ENCODE data around the gene GCLM.
A peak's percentile ranks its signal among the peaks of the same experiment; 100 is the strongest.
"Not testable (repeated sequence)": the region's sequence is repeated elsewhere in the genome, so short reads cannot be mapped to it uniquely, and the experiment has no call there.

The GCLM gene

DNA sequence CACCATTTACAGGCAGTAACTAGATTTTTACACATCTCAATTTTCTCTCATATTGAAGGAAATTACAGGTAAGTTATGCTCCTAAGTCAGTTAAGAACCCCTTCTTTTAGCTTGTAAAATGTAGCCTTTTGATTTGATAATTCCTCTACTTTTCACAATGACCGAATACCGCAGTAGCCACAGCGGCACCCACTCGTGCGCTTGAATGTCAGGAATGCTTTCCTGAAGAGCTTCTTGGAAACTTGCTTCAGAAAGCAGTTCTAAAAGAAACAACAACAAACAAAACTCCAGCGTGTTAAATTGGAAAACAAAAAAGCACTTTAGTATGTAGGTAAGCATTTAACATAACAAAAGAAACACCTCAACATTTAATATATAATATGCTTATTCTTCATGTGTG is 20.3 kb downstream of the GCLM start:
- DNase-seq (ENCODE audit: low read depth) = no peak

DNA sequence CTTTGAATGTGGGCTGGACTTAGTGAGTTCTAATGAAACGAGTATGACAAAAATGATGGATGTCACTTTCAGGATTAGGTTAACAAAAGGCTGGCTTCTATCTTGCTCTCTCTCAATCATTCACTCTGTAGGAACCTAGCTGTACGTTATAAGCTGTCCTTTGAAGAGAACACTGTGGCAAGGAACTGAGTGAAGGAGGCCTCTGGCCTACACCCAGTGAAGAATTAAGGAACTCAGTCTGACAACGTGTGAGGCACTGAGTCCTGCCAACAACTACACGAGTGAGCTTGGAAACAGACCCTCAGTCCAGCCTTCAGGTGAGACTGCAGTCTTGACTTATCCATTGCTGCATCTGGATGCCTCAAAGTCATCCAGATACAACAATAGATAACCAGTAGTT is 27.0 kb downstream of the GCLM start:
- no peak for DNase-seq (ENCODE audit: low read depth)

DNA sequence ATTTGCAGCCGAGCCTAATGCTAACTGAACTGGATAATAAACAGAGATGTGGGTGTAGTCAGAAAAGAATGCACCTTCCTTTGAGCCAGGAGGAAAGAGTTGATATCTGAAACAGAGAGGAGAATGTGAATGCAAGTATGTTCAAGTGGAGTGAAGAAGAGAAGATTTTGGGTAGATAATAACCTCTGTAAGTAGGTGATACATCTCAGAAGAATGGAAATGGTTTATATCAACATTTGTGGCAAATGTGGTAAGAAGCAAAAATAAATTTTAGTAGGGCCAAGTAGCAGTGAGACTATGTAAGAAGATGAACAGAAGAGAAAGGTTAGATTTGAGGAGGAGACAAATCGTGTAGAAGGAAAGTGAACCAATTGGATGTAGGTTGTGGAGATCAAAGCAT is 28.5 kb downstream of the GCLM start:
- no peak for DNase-seq (ENCODE audit: low read depth)

DNA sequence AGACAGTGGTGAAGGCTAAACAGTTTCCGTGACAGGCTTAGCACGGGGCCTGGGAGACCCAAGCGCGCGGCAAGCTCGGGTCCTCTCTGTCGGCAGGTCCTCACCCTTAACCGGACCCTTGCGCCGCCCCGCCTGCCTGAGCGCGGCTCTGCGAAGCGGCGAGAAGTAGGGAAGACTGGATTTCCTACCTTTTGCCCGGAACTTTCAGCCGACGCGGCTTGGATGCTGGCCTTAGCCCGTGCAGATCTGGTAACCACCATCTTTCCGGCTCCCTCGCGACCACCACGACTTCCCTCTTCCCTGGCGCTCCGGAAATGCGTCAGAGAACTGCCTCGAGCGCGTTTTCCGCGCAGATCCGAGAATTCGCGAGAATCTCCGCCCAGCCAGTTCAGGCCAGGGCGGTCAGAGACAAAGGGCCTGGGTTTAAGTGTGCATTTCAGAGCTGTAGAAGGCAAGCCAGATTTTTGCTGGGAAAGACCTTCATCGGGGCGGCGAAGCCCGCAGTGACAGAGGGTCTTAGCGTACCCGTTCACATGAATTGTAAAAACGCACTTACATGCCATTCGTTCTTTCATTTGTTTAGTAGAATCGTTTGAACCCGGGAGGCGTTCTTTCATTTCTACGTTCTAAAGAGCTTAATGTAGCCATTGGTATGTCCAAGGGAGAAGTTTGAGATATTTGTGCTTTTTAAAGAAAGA is 30.2 kb downstream of the GCLM start, which contains the start of gene DNTTIP2:
Gene DNTTIP2, minus strand, starts transcription at position 318 of the 698 bp plus-strand sequence. Its CDS starts 58 bp downstream, at position 260.
- peak; percentile 74 for DNase-seq (ENCODE audit: low read depth)

DNA sequence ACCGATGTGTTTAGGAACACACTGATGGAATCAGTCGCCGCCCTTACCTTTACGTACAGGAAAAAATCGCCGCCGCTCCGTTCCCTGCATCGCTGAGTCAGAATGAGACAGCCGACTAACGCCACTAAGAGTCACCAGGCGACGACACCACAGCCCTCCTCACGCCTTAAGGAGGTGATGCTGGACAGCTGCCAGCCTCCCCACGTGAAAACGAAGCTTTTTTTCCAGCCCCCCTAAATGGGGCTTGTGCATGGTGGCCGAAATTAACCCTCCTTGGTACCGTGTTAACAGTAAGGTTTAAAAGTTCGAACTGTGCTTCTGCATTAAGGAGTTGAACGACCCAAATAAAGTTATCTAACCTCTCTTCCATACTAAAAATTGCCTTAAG is 30.7 kb downstream of the GCLM start:
- no peak for DNase-seq (ENCODE audit: low read depth)

DNA sequence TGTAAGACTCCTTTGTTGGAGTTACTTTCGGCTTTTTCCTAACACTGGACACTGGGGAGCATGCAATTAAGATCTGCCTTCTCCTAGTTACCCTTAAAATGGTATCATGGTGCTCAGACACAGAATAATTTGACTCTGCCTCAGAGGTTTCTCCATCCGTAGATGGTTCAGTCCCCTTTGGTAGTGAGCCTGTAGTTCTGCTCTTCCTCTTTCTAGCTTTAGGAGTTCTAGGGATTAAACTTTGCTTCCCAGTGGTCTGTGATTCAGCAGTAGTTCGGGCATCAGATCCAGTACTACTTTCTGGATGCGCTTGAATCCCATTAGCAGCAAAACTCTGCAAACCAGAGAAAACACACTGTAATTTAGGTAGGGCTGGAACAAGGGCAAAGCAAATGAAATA is 31.7 kb downstream of the GCLM start:
- DNase-seq (ENCODE audit: low read depth) = no peak

DNA sequence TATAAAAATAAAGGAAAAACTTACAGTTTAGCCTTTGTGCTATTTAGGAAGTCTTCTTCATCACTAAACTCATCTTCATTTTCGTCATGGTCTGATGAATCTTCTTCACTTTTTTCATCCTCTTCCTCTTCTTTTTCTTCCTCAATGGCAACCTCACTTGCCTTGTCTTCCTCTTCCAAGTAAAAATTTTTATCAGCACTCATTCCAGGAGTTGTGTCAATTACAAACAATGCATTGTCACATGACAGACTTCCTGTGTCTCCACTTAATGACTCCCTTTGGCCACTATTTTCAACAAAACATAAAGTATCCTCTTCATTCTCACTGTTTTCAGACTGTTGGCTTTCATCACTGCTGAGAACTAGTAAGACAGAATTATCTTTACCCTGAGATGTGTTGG is 33.0 kb downstream of the GCLM start:
- no peak for DNase-seq (ENCODE audit: low read depth)

DNA sequence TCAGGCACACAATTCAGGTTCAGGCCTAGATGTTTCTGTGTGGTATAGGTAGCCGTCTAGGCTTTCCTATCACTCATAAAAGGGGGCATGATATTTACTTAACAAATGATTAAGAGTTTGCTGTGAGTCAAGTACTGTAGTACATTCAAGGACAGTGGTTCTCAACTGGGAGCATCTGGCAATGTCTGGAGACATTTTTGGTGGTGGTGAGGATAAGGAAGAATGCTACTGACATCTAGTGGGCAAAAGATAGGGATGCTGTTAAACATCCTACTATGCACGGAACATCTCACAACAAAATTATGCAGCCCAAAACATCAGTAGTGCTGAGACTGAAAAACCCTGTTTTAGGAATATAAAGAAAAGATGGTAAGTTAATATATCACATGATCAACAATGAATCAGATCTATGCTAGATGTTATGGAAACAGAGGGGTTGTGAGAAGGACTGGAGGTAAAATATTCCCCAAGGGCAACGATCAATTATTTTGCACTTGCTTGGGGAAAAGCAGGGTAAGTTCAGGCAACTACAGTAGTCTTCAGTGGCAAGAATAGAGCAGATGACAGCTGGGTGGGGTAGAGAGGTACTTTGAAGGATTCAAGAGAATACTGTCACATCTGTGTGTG is 35.1 kb downstream of the GCLM start:
- peak; percentile 24 for DNase-seq (ENCODE audit: low read depth)

DNA sequence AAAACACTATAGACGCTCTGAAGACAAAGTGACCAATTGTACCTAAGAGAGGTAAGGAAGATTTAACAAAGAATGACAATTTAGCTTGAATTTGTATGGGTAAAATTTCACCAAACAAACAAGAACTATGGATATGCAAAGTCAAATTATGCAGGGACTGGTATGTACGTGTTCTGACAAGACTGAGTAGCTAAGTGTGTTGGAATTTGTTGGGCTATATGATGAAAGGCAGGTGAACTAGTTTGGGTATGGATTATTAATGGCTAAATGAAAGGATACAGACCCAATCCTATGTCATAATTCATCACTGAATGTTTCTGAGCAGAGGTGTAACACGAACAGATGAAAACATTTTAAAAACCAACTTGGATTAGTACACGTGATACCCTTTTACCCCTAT is 37.9 kb downstream of the GCLM start:
- no peak for DNase-seq (ENCODE audit: low read depth)

DNA sequence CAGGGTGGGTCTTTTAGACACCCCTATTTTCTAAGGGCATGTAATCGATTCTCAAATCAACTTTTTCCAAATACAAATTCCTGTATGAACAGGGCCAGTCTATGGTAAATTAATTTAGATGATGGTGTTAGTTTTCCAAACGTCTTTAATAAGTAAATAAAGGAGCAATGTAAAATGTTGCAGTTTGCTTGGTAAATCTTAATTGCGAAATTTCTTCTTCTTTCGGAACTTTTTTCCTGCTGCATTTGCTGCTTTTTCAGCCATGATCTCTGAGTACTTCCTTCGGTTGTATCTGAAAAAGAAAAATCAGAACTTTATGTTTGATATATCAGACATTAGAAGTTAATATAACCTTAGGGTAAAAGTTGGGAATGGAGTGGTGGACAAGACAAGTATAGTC is 39.6 kb downstream of the GCLM start:
- DNase-seq (ENCODE audit: low read depth) = no peak

DNA sequence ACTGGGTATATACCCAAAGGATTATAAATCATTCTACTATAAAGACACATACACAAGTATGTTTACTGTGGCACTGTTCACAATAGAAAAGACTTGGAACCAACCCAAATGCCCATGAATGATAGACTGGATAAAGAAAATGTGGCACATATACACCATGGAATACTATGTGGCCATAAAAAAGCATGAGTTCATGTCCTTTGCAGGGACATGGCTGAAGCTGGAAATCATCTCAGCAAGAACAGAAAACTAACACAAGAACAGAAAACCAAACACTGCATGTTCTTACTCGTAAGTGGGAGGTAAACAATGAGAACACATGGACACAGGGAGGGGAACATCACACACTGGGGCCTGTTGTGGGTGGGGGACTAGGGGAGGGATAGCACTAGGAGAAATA is 40.7 kb downstream of the GCLM start:
- not testable (repeated sequence) for DNase-seq (ENCODE audit: low read depth)

DNA sequence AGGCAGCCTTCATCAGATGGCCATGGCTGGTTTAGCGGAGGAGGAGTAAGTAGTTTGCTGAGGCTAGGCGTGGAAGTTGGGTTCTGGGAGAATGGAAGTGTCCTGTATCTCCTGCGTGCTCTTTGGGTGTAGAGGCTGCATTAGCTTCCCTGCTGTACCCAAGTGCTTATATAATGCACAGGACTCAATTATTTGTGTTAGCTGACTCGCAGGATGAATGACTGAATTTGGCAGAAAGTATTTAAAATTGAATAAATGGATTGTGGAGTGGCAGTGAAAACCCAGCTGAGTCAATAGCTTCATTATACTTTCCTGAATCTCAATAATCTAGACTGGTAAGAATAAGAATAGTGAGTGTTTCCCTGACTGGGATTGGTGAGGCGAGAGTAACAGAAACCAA is 44.0 kb downstream of the GCLM start:
- no peak for DNase-seq (ENCODE audit: low read depth)

DNA sequence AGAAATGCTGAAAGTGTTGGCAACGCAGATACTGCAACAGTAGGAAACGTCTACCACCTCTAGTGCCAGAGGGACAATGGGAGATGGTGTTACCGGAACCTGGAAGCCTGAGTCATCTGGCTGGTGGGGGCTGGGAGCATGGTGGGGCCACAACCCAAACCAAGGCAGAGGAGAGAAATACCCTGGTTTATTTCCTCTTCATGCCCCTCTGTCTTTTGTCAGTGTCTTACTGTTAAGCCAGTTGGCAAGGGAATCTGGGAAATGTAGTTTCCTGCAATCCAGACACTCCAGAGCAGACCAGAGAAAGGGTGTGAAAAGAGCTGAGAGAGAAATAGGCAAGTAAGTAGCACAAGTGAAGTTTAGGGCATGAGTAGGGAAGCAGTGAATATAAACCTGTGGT is 45.1 kb downstream of the GCLM start:
- DNase-seq (ENCODE audit: low read depth) = no peak

DNA sequence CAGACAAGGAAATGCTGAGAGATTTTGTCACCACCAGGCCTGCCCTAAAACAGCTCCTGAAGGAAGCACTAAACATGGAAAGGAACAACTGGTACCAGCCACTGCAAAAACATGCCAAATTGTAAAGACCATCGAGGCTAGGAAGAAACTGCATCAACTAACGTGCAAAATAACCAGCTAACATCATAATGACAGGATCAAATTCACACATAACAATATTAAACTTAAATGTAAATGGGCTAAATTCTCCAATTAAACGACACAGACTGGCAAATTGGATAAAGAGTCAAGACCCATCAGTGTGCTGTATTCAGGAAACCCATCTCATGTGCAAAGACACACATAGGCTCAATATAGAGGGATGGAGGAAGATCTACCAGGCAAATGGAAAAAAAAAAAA is 51.6 kb downstream of the GCLM start:
- DNase-seq (ENCODE audit: low read depth) = not testable (repeated sequence)

DNA sequence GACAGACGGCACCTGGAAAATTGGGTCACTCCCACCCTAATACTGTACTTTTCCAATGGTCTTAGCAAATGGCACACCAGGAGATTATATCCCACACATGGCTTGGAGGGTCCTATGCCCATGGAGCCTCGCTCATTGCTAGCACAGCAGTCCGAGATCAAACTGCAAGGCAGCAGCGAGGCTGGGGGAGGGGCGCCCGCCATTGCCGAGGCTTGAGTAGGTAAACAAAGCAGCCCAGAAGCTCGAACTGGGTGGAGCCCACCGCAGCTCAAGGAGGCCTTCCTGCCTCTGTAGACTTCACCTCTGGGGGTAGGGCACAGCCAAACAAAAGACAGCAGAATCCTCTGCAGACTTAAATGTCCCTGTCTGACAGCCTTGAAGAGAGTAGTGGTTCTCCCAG is 53.2 kb downstream of the GCLM start:
- DNase-seq (ENCODE audit: low read depth) = not testable (repeated sequence)

DNA sequence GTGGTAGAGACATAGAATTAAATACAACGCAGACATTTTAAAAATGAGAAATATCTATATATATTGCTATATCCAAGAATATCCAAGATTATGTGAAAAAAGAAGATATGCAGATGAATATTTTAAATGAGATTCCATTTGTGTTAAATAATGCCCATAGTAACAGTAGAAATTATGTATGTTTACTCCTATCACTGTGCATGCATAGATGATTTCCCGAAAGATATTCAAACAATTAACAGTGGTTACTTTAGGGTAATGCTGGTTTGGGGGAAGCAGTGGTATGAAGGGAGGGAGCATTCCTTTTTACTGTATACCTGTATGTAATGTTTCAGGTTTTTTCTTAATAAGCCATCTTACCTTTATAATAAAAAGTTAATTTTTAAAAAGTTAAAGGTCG is 55.3 kb downstream of the GCLM start:
- no peak for DNase-seq (ENCODE audit: low read depth)

DNA sequence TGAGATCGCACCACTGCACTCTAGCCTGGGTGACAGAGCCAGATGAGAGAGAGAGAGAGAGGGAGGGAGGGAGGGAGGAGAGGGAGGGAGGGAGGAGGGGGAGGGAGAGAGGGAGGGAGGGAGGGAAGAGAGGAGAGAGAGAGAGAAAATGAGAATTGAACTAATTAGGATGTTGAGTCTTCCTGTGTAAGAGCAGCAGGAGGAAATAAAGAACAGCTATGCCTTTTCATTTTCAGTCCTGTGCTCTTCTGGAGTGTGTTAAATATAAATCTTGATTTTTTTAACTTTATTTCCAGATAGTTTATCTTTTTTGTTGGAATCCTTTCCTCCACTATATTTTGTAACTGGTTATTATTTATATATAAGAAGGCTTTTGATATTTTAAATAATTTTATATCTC is 57.4 kb downstream of the GCLM start:
- no peak for DNase-seq (ENCODE audit: low read depth)

DNA sequence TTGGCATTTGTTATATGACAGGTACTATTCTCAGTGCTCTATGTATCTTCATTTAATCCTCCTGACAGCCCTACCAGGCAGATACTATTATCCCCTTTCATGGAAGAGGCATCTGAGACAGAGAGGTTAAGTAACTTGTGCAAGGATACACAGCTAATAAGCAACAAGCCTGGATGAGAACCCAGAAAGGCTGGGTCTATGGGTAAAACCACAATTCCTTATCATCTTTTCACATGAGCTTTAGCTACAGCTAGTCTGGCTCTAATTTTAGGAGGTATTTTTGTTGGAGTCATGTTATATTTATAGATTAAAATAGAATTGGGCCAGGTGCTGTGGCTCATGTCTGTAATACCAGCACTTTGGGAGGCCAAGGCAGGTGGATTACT is 57.9 kb downstream of the GCLM start:
- DNase-seq (ENCODE audit: low read depth) = no peak

DNA sequence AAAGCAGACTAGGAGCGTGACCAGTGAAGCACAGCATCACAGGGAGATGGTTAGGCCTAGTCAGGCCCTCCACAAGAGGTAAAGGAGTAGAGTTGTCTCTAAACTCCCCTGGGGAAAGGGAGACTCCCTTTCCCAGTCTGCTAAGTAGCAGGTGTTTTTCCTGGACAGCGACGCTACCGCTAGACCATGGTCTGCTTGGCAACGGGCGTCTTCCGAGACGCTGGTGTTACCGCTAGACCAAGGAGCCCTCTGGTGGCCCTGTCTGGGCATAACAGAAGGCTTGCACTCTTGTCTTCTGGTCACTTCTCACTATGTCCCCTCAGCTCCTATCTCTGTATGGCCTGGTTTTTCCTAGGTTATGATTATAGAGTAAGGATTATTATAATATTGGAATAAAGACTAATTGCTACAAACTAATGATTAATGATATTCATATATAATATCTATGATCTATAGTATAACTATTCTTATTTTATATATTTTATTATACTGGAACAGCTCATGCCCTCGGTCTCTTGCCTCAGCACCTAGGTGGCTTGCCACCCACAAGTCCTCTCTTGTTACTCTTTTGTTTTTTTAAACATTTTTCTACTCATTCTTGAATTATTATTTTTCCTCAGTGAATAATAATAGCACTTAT is 58.4 kb downstream of the GCLM start:
- peak; percentile 45 for DNase-seq (ENCODE audit: low read depth)

DNA sequence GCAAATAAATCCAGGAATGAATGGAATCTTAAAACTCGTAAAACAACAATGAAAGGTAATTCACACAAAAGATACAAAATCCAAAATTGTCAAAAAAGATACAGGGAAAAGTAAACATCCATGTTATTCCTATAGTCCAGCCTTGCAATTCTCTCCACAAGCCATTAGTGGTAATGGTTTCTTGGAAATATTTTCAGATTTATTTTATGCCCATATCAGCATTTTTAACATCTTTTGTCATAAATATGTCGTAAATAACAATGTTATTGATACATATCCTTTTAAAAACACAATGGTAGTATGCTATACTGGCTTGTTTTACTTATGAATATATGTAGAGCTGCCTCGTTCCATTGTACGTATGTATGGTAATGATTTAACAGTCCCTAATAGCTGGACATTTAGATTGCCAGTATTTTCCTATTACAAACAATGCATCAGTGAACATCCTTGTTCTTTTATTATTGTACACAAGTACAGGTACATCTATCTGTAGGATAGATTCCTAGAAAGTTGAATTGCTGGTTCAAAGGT is 60.8 kb downstream of the GCLM start:
- DNase-seq (ENCODE audit: low read depth) = no peak

DNA sequence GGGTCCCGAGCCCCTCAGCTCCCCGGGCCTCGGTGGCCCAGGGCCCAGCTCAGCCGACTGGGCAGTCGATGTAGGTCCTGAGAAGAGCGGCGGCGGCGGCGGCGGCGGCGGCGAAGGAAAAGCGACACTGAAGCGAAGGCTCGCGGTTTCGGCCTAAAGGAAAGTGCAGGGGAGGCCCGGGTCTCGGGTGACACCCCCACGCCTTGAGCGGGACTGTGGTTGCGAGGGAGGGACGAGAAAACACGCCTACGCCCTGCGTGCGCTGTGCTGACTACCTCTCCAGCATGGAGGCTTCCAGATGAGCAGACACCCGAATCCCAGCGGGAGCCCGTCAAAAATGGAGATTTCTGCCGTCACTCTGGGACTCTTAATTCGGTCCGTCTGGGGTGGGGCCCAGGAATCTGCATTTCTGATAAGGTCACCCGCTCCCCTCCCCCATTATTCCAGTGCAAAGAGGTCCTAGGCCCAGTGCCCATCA is 61.4 kb downstream of the GCLM start:
- DNase-seq (ENCODE audit: low read depth) = peak; percentile 41

DNA sequence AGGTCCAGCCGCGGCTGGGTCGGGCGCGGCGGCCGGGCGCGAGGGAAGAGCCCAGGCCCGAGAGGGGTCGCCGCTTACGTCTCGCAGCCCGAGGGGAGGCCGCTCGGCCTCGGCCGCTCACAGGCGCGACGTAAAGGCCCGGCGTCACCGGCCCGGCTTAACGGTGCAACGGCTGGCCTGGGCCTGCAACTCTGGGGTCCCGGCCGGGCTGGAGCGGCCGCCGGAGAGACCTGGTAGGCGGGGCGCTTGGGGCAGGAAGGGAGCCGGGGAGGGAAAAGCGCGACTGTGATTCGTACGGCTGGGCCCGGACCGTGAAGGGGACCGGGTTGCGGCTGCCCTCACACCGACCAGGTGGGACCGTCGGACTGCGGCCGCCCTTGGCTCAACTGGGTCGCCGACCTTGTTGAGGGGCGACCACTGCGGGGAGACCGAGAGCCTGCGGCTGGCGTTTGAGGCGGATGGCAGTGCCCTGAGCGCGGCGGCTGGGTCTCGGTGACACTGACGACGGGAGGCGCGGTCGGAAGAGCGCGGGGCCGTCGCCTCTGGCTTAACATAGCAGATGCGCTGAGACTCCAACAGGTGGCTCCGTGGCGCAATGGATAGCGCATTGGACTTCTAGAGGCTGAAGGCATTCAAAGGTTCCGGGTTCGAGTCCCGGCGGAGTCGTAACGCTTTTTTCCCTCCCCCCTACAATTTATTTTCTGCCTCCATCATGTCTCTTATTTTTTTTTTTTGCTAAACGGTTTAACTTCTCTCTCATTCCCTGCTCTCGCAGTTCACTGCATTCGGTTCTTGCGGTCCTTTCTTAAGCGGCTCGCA is 62.0 kb downstream of the GCLM start:
- DNase-seq (ENCODE audit: low read depth) = peak; percentile 82

Measured in fibroblast of the conjunctiva (primary cell).